CD14-positive monocyte (primary cell): ENCODE results near the gene RAB1A. TPM values are rescaled to one million over a fixed set of nuclear protein-coding genes. Genes with fewer than 3 reads are reported as not detected.

Experiments used
- DNase-seq, 3 donors: peaks; one replicate each; pipeline ENCODE4 v3.0.0-alpha.2; 2011 to 2022
- H2AFZ ChIP-seq: 2 replicates; pipeline ENCODE4 v1.6.0; 2012; ENCODE audit warnings: mild to moderate bottlenecking, low read depth, low read length, inconsistent platforms; ENCODE audit not compliant: insufficient read depth, poor library complexity, severe bottlenecking
- H3K27ac ChIP-seq, 2 donors: 1 replicate in 1 of 2; 2 replicates in 1 of 2; pipeline ENCODE4 v1.5.1; 2012 to 2013; ENCODE audit warnings: low read length in 2 of 2, control low read depth in 1 of 2, inconsistent platforms in 1 of 2, low read depth in 1 of 2, mild to moderate bottlenecking in 1 of 2
- H3K27me3 ChIP-seq, 2 donors: one replicate each; pipeline versions ENCODE4 v1.6.0 to v1.6.1; 2011 to 2013; ENCODE audit warnings: low read length in 2 of 2; ENCODE audit not compliant: control insufficient read depth in 2 of 2, insufficient read depth in 2 of 2
- H3K36me3 ChIP-seq, 2 donors: replicated peaks in 1 of 2; 1 replicate in 1 of 2; 2 replicates in 1 of 2; pipeline versions ENCODE4 v1.5.1 to v1.6.1; 2012 to 2013; ENCODE audit warnings: low read length in 2 of 2, control low read depth in 1 of 2, inconsistent platforms in 1 of 2, mild to moderate bottlenecking in 1 of 2; ENCODE audit not compliant: insufficient read depth in 2 of 2, control insufficient read depth in 1 of 2
- H3K4me1 ChIP-seq, 2 donors: 1 replicate in 1 of 2; 2 replicates in 1 of 2; pipeline versions ENCODE4 v1.5.1 to v1.6.1; 2012 to 2013; ENCODE audit warnings: low read length in 2 of 2, control low read depth in 1 of 2, inconsistent platforms in 1 of 2, mild to moderate bottlenecking in 1 of 2, moderate library complexity in 1 of 2; ENCODE audit not compliant: insufficient read depth in 2 of 2, control insufficient read depth in 1 of 2
- H3K4me2 ChIP-seq: replicated peaks from 2 replicates; pipeline ENCODE3; 2012; ENCODE audit warnings: low read length, moderate library complexity, mild to moderate bottlenecking; ENCODE audit not compliant: poor library complexity, severe bottlenecking; ENCODE audit errors: extremely low read depth
- H3K4me3 ChIP-seq, 3 experiments: fragments of 200-600 bp in 1 of 3; sonication (generic) in 1 of 3; replicated peaks in 1 of 3; 1 replicate in 2 of 3; 2 replicates in 1 of 3; pipeline ENCODE4 v1.5.1; 2011 to 2013; ENCODE audit warnings: low read length in 3 of 3, mild to moderate bottlenecking in 3 of 3, control low read depth in 2 of 3, low read depth in 2 of 3, inconsistent platforms in 1 of 3, moderate library complexity in 1 of 3
- H3K79me2 ChIP-seq: 2 replicates; pipeline ENCODE4 v1.6.0; 2012; ENCODE audit warnings: mild to moderate bottlenecking, control low read depth, inconsistent platforms, low read length, moderate library complexity; ENCODE audit not compliant: insufficient read depth
- H3K9ac ChIP-seq: 2 replicates; pipeline ENCODE4 v1.6.0; 2017; ENCODE audit warnings: low read length, mild to moderate bottlenecking; ENCODE audit not compliant: insufficient read depth, poor library complexity, severe bottlenecking
- H3K9me3 ChIP-seq, 2 donors: replicated peaks in 1 of 2; 1 replicate in 1 of 2; 2 replicates in 1 of 2; pipeline versions ENCODE4 v1.5.1 to v1.6.1; 2012 to 2013; ENCODE audit warnings: low read length in 2 of 2, control low read depth in 1 of 2; ENCODE audit not compliant: control insufficient read depth in 1 of 2, insufficient read depth in 1 of 2
- H4K20me1 ChIP-seq: 2 replicates; pipeline ENCODE4 v1.6.0; 2012; ENCODE audit warnings: mild to moderate bottlenecking, low read length, control low read depth, moderate library complexity; ENCODE audit not compliant: insufficient read depth
- H3K27ac Mint-ChIP-seq, 7 donors: one replicate each; pipeline ENCODE4 v1.8.0; 2020; ENCODE audit warnings: mild to moderate bottlenecking in 7 of 7, mixed read lengths in 7 of 7, moderate library complexity in 6 of 7, inconsistent platforms in 2 of 7
- H3K27me3 Mint-ChIP-seq, 3 donors: one replicate each; pipeline ENCODE4 v1.8.0; 2021 to 2022; ENCODE audit warnings: low read depth in 3 of 3, mild to moderate bottlenecking in 3 of 3, mixed read lengths in 3 of 3, moderate library complexity in 3 of 3, inconsistent platforms in 1 of 3
- H3K36me3 Mint-ChIP-seq, 2 donors: one replicate each; pipeline ENCODE4 v1.8.0; 2020; ENCODE audit warnings: mixed read lengths in 2 of 2, inconsistent platforms in 1 of 2, mild to moderate bottlenecking in 1 of 2
- H3K4me1 Mint-ChIP-seq: one replicate; pipeline ENCODE4 v1.8.0; 2020; ENCODE audit warnings: mild to moderate bottlenecking, mixed read lengths
- H3K4me3 Mint-ChIP-seq, 2 donors: one replicate each; pipeline ENCODE4 v1.8.0; 2020; ENCODE audit warnings: mild to moderate bottlenecking in 2 of 2, mixed read lengths in 2 of 2, moderate library complexity in 1 of 2
- H3K9me3 Mint-ChIP-seq, 7 donors: one replicate each; pipeline ENCODE4 v1.8.0; 2020 to 2022; ENCODE audit warnings: mixed read lengths in 7 of 7, mild to moderate bottlenecking in 6 of 7, moderate library complexity in 6 of 7, inconsistent platforms in 2 of 7
- CTCF ChIP-seq: fragments of 200-600 bp; IDR thresholded peaks from one replicate; pipeline ENCODE4 v1.8.0; 2022; ENCODE audit warnings: antibody characterized with exemption, mild to moderate bottlenecking
- WGBS: methylation state at CpG from one replicate; pipeline ENCODE4 v1.1.5; 2013; ENCODE audit warnings: missing lambda C conversion rate; ENCODE audit not compliant: insufficient coverage; 5-methylcytosine and 5-hydroxymethylcytosine counted together
- intact Hi-C, 2 donors: fragments of 100-400 bp; cut with micrococcal nuclease; formaldehyde crosslinking; loops; one replicate each; pipeline versions ENCODE4 v1.15.0 to v1.15.1; 2023
- polyA plus RNA-seq, 3 donors: library from polyadenylated mRNA; depleted of rRNA in 1 of 3; unstranded in 2 of 3; stranded (reverse) in 1 of 3; fragments of 300-500 nt in 2 of 3; fragments of >200 nt in 1 of 3; fragmentation: Illumina TruSeq in 2 of 3; gene quantifications; 1 replicate in 2 of 3; 2 replicates in 1 of 3; pipeline ENCODE4 v1.2.3, GENCODE V29; 2012 to 2021

The RAB1A gene
- polyA plus RNA-seq, 3 donors, result 106 to 124 (median 110) TPM

DNA sequence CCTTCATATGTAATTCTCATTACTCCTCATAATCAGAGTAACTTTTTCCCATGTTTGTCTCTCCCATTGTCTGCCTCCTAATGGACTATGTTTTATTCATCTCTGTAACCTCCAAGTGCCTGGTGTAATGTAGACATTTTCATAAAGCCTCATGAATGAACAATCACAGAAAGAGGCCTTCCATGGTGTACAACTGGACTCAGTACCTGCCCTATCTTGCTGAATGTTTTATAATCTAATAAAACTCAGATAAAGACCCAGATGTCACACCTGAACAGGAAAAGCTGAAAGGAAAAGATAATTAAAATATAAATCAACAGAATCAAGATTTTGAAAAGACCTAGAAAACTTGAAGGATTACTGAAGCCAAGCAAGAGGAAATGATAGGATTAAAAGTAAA is 36.7 kb downstream of the RAB1A start:
- intact Hi-C loops, result no loop called here
- H3K27me3 Mint-ChIP-seq, result no peaks in the 10 kb centered on the region
- H2AFZ ChIP-seq, result no peak overlapping the region
- DNase-seq, result no peak
- peaks cover 100% of the 10 kb centered on the region for H4K20me1 ChIP-seq
- H3K79me2 ChIP-seq, result peaks cover 100% of the 10 kb centered on the region
- peak overlapping the region in 3 of 7 donors; percentile 41 to 58 (median 55) for H3K27ac Mint-ChIP-seq
- TF ChIP-seq CTCF, result no peak
- peaks cover 87 to 99% of the 10 kb centered on the region in 2 donors for H3K36me3 ChIP-seq
- H3K4me1 Mint-ChIP-seq, result peaks cover 3% of the 10 kb centered on the region
- H3K4me3 ChIP-seq, result no peak overlapping the region
- no peaks in the 10 kb centered on the region for H3K4me1 ChIP-seq
- peak overlapping the region in 1 of 2 donors; percentile 44 for H3K27ac ChIP-seq
- peaks cover 0 to 5% (median 3%) of the 10 kb centered on the region in 7 donors for H3K9me3 Mint-ChIP-seq
- H3K4me3 Mint-ChIP-seq, result no peak overlapping the region
- no peak overlapping the region for H3K9ac ChIP-seq
- H3K27me3 ChIP-seq, result no peaks in the 10 kb centered on the region
- no peaks in the 10 kb centered on the region for H3K9me3 ChIP-seq
- no peak overlapping the region for H3K4me2 ChIP-seq
- peaks cover 84 to 97% of the 10 kb centered on the region in 2 donors for H3K36me3 Mint-ChIP-seq

DNA sequence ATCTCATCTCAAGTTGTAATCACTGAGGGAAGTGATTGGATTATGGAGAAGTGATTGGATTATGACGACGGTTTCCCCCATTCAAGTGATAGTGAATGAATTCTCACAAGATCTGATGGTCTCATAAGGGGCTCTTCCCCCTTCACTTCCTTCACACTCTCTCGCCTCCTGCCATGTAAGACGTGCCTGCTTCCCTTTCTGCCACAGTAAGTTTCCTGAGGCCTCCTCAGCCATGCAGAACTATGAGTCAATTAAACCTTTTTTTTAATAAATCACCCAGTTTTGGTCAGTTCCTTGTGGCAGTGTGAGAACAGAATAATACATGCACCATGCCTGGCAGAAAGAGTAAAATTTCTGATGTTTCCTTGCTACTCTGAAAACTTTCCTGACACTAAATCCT is 37.1 kb downstream of the RAB1A start:
- Histone ChIP-seq H3K27me3 (no peaks in the 10 kb centered on the region), H3K4me3 (no peak overlapping the region), H4K20me1 (peaks cover 100% of the 10 kb centered on the region), H3K9me3 (no peaks in the 10 kb centered on the region), H3K27ac (peak overlapping the region in 1 of 2 donors; percentile 44), H3K36me3 (peaks cover 87 to 100% of the 10 kb centered on the region in 2 donors), H3K4me1 (no peaks in the 10 kb centered on the region), H3K4me2 (no peak overlapping the region), H2AFZ (no peak overlapping the region), H3K9ac (no peak overlapping the region), H3K79me2 (peaks cover 100% of the 10 kb centered on the region)
- no CpG with 5 or more reads among the region's 4 CpGs for WGBS
- Mint-ChIP-seq H3K9me3 (peaks cover 0 to 5% (median 3%) of the 10 kb centered on the region in 7 donors), H3K27ac (peak overlapping the region in 4 of 7 donors; percentile 1 to 61 (median 56)), H3K4me1 (peaks cover 3% of the 10 kb centered on the region), H3K36me3 (peaks cover 84 to 99% of the 10 kb centered on the region in 2 donors), H3K4me3 (no peak overlapping the region), H3K27me3 (no peaks in the 10 kb centered on the region)
- no peak for TF ChIP-seq CTCF
- DNase-seq, result no peak
- intact Hi-C loops, result no loop called here
